Occipital lobe (tissue), 2 donors: Measurements from ENCODE around the gene ATP10A. TPM values are rescaled to one million over a fixed set of nuclear protein-coding genes. Genes with fewer than 3 reads are reported as not detected.
"Not testable (repeated sequence)": the region's sequence is repeated elsewhere in the genome, so short reads cannot be mapped to it uniquely, and the experiment has no call there.

Experiments
- DNase-seq: peaks from one replicate; lab custom pipeline; 2025; lab: John Stamatoyannopoulos, UW
- total RNA-seq: library from RNA; depleted of rRNA; stranded (reverse); fragments of >200 nt; gene quantifications from one replicate; pipeline ENCODE4 v1.2.3, GENCODE V29; 2014

The ATP10A gene
- total RNA-seq, 1 donor from 2014 or later = 0.78 TPM

DNA sequence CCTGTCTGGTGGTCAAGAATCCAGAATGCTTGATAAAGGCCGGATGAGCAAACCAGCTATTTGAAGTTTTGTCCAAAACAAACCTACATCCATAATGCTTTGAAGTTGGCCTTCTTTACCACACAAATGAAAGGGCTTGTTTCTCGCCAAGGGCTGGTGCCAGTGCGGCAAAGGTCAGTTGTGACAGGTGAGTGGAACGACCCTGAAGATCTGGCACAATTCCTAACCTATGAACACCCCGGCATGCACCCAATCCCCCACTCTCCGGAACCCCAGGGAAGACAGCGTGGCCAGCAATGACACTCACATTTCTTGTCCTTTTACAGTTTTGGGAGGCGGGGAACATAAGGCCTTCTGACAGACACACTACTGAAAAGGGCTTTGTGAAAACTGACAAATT lies 90.6 kb downstream of the ATP10A start:
- DNase-seq = no peak

DNA sequence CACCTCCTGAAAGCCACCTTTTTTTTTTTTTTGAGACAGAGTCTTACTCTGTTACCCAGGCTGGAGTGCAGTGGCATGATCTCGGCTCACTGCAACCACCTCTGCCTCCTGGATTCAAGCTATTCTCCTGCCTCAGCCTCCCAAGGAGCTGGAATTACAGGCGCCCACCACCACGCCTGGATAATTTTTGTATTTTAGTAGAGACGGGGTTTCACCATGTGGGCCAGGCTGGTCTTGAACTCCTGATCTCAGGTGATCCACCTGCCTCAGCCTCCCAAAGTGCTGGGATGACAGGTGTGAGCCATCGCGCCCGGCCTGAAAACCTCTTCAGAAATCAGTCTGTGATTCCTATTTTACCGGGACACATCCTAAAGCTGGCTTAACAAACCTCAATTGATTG lies 91.4 kb downstream of the ATP10A start:
- not testable (repeated sequence) for DNase-seq

DNA sequence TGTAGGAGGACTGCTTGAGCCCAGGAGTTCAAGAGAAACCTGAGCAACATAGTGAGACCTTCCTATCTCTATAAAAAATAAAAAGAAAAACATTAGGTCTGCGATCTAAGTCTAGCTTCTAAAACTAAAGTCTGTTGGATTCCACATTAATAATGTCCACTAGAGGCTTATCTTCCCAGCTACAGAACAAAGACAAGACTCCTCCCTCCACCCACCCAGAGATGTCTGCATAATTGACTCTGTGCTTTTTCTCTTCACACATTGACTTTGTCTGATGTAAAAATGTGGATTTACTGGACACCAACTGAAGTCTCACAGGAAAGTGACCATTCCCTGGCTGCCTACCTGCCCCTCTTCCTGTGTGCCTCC lies 91.8 kb downstream of the ATP10A start:
- no peak for DNase-seq

DNA sequence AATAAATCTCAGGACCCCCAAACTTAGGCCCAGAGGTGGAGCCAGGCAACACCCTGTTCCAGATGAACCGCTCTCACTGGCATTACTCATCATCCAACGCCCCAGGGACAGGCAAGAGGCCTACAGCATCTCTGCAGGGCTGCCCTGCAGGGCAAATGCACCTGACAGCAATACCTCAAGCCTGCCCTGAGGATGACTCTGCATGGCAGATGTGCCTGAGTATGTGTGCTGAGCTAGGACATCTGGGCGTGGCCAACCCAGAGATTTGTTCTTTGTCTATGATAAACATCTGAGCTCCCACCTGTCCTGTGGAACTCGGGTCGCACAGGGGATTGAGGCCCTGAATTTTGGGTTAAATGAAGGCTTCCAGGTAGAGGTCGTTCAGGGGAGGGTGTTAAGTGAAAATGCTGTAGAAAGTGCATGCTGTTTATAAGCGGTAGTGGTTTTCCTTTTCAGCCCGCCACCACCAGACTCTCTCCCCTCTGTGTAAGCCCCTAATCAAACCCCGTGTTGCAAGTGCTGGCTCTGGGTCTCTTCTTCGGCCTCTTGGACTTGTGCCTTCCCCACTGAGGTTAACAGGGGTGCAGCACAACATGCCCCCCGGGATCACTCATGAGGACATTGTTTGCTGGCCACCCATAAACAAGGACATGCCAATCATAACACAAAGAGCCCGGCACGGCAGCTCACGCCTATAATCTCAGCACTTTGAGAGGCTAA lies 92.3 kb downstream of the ATP10A start:
- no peak for DNase-seq

DNA sequence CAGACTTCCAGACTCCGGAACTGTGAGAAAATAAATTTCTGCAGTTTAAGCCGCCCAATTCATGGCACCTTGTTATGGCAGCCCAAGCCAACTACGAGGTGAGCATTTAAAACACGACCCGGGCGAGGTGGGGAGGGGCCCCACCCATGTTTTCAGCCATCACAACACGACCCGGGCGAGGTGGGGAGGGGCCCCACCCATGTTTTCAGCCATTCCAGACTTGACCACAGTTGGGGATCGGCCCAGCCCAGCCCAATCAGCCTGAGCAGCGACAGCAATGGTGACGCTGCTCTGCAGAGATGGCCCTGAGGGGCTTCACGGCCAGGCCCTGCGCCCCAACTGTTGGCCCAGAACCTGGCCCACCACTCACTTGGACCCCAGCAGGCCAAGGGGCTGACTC lies 93.1 kb downstream of the ATP10A start:
- no peak for DNase-seq

DNA sequence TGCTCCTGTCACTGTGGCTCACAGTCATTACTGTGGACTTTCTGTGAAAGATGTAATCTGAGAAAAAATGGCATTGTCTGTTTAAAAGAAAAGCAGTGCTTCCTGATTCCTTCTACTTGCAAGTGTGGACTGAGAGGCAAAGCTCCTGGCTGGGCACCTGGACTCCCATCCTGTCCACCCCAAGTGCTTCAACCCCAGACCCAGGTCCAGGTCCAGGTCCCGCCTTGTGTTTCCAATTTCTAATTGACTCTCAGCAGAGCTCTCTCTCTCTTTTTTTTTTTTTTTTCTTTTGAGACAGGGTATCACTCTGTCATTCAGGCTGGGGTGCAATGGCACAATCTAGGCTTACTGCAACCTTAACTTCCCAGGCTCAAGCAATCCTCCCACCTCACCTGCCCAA lies 94.9 kb downstream of the ATP10A start:
- no peak for DNase-seq

DNA sequence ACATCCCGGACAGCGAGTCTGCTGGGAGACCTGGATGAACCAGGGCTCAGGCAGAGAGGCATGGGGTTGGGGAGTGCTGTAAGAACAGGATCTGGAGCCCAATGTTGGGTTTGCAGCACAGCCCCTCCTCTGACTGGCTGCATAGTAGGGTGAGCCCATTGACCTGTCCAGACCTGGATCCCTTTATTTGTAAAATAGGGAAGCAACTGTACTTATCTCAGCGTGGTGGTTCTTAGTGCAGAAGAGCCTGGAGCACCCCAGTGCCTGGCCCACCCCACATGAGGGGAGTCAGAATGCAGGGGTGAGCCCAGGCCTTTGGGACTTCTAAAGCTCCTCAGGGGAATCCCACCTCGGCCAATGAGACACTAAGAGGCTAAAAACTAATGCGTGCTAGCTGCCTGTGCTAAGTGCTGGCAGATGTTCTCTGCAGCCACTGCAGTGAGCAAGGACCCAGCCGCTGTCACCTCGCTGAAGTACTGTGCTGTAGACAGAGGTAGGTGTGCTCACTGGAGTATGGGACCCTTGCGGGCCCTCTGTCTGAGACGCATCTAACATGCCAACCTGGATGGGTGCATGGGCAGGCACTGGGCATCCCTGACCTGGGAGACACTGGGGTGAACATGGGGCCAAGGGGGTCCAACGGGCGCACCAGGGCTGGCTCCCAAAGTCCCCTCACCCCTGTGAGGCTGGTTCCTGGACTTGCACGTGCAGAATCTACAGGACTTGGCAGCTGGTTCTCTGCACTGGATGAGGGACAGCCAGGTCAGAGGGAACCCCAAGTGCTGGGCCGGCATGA lies 95.6 kb downstream of the ATP10A start:
- no peak for DNase-seq

DNA sequence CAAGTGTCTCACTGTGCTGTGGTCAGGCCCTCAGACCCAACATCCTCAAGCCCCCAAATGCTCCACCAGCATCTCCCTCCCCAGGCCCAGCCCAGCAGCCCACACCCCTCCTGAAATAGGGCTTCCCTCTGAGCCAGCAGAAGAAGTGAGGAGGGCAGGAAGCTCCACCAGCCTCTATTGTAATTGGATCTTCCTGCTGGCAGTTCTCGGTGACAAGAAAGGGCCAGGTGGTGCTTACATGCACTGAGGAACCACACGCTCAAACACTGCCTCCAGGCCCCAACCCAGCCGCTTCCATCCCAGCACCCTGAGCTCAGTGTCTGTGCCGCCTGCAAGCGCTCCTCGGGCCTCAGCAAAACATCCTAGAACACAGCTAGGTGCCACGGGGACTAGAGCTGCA lies 96.7 kb downstream of the ATP10A start:
- no peak for DNase-seq

DNA sequence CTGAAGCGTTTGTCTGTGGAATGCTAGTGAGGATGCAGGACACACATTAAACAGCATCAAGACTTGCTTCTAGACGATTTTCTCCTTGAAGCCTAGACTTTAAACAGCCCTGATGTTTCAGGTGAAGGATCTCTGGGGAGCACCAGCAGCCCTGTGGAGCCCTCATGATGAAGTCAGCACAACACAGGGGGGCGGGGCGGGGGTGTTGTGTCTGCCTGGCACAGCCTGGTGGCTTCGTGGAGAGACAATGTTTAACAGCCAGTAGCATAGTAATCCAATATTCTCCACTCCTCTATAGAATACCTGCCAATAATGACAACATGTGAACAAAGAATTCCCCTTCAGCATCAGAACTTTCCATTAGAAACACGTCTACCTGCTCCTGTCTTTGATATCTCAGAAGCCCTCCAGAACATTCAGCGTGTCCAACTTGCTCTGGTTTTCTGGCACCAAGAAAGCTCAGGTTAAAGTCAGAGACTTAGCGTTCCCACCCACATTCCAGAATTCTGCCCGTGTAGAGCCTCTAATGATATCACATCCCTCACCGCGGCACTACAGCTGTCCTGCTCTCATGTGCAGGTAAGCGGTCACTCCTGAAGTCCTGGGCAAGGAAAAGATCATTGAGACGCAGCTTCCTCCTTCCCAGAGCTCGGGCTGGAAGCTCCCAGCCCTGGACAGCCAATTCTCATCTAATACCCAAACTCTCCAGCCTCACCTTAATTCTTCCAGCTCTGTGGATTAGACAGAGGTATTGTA lies 98.0 kb downstream of the ATP10A start:
- DNase-seq = no peak

DNA sequence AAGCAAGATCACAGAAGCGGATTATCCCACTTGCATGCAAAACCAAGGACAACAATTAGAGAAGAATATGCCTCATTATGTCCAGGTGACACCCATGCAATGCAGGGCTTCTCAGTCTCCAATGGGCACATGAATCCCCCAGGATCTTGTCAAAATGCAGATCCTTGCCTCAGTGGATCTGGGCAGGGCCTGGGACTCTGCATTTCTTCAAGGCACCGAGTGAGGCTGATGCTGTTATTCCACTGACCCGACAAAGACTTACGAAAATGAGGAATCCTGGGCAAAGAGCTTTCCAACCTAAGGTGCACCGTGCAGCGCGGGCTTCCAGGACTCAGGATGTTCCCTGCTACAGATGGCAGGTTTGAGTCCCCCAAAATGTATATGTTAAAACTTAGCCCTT lies 99.2 kb downstream of the ATP10A start:
- no peak for DNase-seq

DNA sequence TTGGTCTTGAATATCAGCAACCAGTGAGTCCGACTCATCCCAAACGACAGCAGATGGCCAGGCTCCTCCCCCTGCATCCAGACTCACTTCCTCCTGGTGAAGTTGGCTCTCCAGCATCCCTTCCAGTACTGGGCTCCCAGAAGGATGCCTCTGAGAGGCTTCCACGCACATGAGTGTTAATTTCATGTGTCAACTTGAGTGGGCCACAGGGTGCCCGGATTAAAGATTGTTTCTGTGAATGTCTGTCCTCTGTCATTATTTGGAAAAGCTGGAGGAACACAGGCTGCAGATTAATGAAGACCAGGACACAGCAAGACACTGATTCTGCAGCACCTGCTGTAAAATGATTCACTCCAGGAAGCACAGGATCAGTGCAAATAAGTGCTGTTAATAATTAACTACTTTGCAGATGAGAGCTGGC lies 99.8 kb downstream of the ATP10A start:
- DNase-seq = no peak

DNA sequence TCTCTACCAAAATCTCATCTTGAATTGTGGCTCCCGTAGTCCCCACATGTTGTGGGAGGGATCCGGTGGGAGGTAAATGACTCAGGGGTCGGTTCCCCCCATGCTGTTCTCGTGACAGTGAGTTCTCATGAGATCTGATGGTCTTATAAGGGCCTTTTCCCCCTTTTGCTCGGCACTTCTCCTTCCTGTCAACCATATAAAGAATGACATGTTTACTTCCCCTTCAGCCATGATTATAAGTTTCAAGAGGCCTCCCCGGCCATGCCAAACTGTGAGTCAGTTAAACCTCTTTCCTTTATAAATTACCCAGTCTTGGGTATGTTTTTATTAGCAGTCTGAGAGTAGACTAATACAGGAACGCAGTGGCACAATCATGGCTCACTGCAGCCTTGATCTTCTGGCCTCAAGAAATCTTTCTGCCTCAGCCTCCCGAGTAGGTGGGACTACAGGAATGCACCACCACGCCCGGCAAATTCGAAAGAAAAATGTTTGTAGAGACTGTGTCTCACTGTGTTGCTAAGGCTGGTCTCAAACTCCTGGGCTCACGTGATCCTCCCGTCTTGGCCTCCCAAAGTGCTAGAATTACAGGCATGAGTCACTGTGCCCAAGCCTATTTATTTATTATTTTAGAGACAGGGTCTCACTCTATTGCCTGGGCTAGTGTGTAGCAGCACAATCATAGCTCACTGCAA lies 101.0 kb downstream of the ATP10A start:
- DNase-seq = no peak

DNA sequence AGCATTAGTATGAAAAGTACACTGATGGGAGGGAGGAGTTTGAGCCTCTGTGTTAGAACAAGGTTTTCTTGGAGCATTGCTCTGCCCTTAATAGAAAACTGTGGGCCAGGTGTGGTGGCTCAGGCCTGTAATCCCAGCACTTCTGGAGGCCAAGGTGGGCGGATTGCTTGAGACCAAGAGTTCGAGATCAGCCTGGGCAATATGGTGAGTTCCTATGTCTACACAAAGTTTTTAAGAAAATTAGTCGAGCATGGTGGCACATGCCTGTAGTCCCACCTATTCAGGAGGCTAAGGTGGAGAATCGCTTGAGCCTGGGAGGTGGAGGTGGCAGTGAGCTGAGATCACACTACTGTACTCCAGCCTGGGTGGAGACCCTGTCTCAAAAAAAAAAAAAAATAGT lies 103.7 kb downstream of the ATP10A start:
- DNase-seq = no peak

DNA sequence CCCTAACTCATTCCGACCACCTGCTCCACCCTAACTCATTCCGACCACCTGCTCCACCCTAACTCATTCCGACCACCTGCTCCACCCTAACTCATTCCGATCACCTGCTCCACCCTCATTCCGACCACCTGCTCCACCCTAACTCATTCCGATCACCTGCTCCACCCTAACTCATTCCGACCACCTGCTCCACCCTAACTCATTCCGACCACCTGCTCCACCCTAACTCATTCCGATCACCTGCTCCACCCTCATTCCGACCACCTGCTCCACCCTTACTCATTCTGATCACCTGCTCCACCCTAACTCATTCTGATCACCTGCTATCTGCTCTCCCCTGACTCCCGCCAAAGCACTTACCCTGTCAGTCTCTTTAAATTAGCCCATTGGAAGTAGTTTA lies 104.5 kb downstream of the ATP10A start:
- not testable (repeated sequence) for DNase-seq

DNA sequence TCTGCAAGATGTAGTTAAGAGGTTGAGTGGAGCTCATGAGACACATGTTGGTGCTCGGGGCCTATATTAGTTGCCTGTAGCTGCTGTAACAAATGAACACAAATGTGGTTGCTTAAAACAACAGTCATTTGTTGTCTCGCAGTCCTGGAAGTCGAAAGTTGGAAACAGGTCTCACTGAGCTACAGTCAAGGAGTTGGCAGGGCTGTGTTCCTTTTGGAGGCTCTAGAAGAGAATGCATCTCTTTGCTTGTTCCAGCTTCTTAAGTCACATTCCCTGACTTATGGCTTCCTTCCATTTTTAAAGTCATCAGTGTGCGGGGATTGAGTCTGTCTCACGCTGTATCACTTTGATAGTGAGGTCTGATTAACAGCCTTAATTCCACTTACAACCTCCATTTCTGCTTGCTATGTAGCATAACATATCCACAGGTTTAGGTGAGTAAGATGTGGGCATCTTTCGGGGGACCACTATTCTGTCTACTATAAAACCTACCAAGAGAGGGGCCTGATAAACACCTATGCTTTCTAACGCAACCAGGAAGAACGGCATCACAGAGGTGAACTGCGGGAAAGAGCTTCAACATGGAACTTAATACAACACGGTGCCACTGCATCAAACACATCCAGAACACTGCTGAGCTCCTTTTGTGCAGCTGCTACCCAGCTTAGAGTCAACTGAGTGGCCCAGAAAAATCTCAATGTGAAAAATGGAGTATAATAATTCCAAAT lies 119.4 kb downstream of the ATP10A start:
- DNase-seq = no peak

DNA sequence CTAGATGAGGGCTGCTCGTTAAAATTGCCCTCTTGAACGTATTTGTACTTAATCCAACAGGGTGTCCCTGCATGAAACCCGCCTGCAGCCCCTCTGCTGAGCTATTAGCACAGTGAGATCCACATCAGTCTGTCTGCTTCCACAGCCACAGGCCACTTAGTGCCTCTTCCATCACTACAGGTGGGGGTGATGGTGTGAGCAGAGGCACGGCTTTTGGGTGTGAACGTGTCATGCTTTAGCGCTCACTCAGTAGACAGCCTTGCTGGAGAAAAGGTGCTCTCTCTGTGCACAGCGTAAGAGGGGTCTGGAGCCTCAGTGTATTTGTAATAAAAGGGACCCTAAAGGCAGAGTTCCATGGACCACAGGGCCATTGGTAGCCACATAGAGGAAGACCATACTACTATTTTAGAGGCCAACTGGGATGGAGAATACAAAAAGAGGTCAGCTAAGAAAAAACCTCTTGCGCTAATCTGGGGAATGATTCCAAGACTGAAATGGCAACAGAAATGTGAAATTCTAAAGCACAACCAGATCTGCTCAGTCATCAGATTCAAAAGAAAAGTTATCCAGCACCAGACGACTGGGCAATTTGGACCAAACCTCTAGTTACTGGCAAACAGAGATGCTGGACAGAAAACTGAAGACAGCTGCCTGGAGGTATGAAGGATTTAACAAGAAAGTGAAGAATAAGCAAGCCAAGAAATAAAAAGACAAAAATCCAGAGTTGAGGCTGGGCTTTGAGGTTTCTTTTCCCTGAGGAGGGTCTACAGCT lies 120.2 kb downstream of the ATP10A start:
- DNase-seq = no peak

DNA sequence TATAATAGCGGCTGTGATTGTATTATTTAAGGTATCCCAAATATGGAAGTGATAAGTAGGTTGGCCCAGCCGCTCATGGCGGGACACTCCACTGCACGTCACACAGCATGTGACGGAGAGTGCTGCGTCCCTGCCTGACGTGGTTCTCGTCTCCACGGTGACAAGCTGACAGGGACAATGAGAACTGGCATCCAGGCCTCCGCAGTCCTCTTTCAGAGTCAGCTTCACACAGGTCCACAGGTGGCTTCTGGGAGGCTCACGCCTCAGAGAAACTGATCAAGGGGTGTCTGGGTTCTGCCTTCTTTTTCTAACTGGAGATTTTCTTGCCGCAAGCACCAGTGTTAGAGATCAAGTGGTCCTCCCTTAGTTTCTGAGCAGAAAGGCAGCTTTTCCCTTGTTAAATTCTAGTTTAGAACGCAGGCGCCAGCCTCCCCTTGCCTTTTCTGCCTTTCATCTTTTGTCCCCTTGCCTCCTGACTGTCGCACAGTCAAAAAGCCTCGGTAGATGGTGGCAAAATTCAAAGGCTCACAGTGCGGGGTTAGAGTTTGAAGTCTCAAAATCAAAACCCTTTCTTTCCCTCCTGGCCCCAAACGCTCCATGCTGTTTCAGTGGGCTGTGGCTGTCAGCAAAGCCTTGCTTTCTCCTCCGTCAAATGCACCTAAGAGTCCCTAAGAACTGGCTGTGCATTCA lies 120.9 kb downstream of the ATP10A start:
- DNase-seq = no peak

DNA sequence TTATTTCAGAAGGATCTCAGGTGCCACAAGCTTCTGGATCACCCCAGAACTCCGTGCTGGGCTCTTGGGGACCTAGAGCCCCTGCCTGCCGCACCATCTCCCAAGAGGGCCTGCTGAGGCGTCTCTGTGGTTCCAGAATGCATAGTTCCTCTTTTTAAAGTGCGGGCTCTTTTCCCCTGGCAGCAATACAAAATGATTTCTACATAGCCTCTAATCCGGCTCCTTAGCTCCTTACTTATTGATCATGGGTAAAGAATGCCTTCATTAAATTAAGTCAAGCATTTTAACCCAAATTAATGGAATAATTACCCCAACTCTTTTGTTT lies 121.9 kb downstream of the ATP10A start:
- DNase-seq = no peak

DNA sequence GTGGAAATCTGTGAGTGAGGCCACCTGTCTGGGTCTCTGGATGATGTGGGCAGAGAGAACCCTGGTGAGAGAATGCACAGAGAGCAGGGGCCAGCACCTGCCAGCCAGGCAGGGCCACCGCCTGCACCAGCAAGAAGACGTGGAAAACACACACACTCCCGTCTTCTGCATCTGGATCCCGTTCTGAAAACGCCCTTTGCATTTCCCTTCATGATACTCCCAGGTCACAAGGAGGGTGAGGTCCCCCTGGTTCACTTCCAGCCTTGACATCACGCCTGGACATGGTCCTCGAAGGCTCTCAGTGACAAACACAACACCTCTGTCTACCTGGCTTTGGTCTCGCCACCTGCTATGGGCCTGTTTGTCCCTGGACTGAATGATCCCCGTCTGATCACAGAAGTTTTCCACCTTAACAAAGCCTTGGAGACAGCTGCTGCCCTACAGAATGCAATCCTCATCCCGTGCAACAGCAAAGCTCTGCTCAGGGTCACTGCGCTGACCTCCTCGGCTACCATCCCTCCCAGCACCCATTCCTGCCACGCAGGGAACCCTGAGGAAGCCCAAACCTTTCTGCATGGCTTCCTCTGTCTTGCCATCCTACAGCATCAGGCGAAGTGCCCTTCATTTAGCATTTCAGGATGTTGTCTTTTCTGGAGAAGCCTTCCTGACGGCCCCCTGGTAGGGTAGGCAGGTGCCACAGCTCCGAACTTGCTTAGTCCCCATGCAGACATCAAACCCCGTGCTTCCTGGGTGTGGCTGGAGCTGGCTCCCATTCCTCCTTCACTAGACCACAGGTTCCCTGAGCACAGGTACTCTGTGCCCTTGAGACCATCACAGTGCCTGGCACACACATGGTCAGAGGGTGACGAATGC lies 122.5 kb downstream of the ATP10A start:
- no peak for DNase-seq
